Endothelial cell of umbilical vein (primary cell): ENCODE results near the gene HAL. TPM values are rescaled to one million over a fixed set of nuclear protein-coding genes. Genes with fewer than 3 reads are reported as not detected.

Source experiments
- BruUV-seq: library from RNA; stranded (reverse); fragments of 400-500 nt; replicated peaks from 2 replicates; lab custom pipeline; 2021; lab: Mats Ljungman, UMichigan
- CTCF ChIA-PET: fragments of 300-600, 350-600 bp; sonication (Branson Sonifier 250); formaldehyde crosslinking; loops from one replicate; lab custom pipeline; 2021; ENCODE audit warnings: antibody characterized with exemption, inconsistent platforms; lab: Charles Lee
- POLR2A ChIA-PET: fragments of 300-600, 350-600 bp; sonication (Branson Sonifier 250); formaldehyde crosslinking; loops from one replicate; lab custom pipeline; 2021; ENCODE audit warnings: antibody characterized with exemption, inconsistent platforms; lab: Charles Lee
- DNase-seq: peaks from one replicate; pipeline ENCODE4 v3.0.0-alpha.2; 2011; ENCODE audit warnings: low read depth, low spot score
- FAIRE-seq: peaks from 2 replicates; lab custom pipeline; 2011; peaks lifted over from hg19 to GRCh38; lab: Jason Lieb, UNC
- H2AFZ ChIP-seq: 2 replicates; pipeline ENCODE4 v1.6.0; 2012; ENCODE audit warnings: low read depth, low read length, control low read depth, inconsistent platforms
- H3K27ac ChIP-seq: 2 replicates; pipeline ENCODE4 v1.5.1; 2011; ENCODE audit warnings: low read depth, mild to moderate bottlenecking, control low read depth, low read length, moderate library complexity; ENCODE audit not compliant: insufficient read depth
- H3K27me3 ChIP-seq, 2 experiments: 2 replicates each; pipeline versions ENCODE4 v1.6.0 to v1.6.1; 2011; ENCODE audit warnings: low read length in 2 of 2, mixed read lengths in 1 of 2; ENCODE audit not compliant: control insufficient read depth in 2 of 2, insufficient read depth in 2 of 2
- H3K36me3 ChIP-seq, 2 experiments: 2 replicates in 1 of 2; 3 replicates in 1 of 2; pipeline ENCODE4 v1.5.1; 2011; ENCODE audit warnings: low read length in 2 of 2, mild to moderate bottlenecking in 1 of 2, moderate library complexity in 1 of 2; ENCODE audit not compliant: control insufficient read depth in 2 of 2, insufficient read depth in 2 of 2; ENCODE audit errors: extremely low read depth in 1 of 2
- H3K4me1 ChIP-seq: 3 replicates; pipeline ENCODE4 v1.5.1; 2011; ENCODE audit warnings: mild to moderate bottlenecking, low read length; ENCODE audit not compliant: control insufficient read depth, insufficient read depth; ENCODE audit errors: extremely low read depth
- H3K4me2 ChIP-seq: 2 replicates; pipeline ENCODE4 v1.6.1; 2011; ENCODE audit warnings: low read length, control low read depth, mixed read lengths; ENCODE audit not compliant: insufficient read depth
- H3K4me3 ChIP-seq, 3 experiments: fragments of 200-600 bp in 1 of 3; sonication (generic), shearing (Covaris generic) in 1 of 3; replicated peaks in 1 of 3; 2 replicates each; pipeline ENCODE4 v1.5.1; 2011 to 2016; ENCODE audit warnings: control low read depth in 3 of 3, low read length in 3 of 3, mild to moderate bottlenecking in 2 of 3, inconsistent platforms in 1 of 3, low read depth in 1 of 3, moderate library complexity in 1 of 3; ENCODE audit not compliant: insufficient read depth in 1 of 3
- H3K79me2 ChIP-seq: 2 replicates; pipeline ENCODE4 v1.6.0; 2012; ENCODE audit warnings: low read length, inconsistent platforms; ENCODE audit not compliant: control insufficient read depth, insufficient read depth
- H3K9ac ChIP-seq: replicated peaks from 2 replicates; pipeline ENCODE3; 2011; ENCODE audit warnings: low read length, control low read depth; ENCODE audit not compliant: insufficient read depth; ENCODE audit errors: extremely low read depth
- H3K9me1 ChIP-seq: replicated peaks from 3 replicates; pipeline ENCODE4 v1.6.0; 2011; ENCODE audit warnings: mild to moderate bottlenecking, low read length; ENCODE audit not compliant: control insufficient read depth, insufficient read depth; ENCODE audit errors: extremely low read depth
- H3K9me3 ChIP-seq: replicated peaks from 2 replicates; pipeline ENCODE4 v1.5.1; 2012; ENCODE audit warnings: low read length, inconsistent platforms; ENCODE audit not compliant: control insufficient read depth, insufficient read depth
- H4K20me1 ChIP-seq: replicated peaks from 2 replicates; pipeline ENCODE3; 2011; ENCODE audit warnings: mild to moderate bottlenecking, low read length; ENCODE audit not compliant: control insufficient read depth, insufficient read depth; ENCODE audit errors: extremely low read depth
- EZH2 ChIP-seq: IDR thresholded peaks from 2 replicates; pipeline ENCODE4 v1.6.1; 2012; ENCODE audit warnings: borderline replicate concordance, low read depth, mild to moderate bottlenecking, moderate library complexity, low read length, inconsistent platforms; ENCODE audit not compliant: severe bottlenecking
- FOS ChIP-seq: IDR thresholded peaks from 2 replicates; pipeline ENCODE4 v1.6.1; 2011; ENCODE audit warnings: mild to moderate bottlenecking, low read length, moderate library complexity, borderline replicate concordance; ENCODE audit not compliant: insufficient read depth
- GATA2 ChIP-seq: IDR thresholded peaks from 2 replicates; pipeline ENCODE4 v1.7.0; 2011; ENCODE audit warnings: low read depth, mild to moderate bottlenecking, moderate library complexity, mixed read lengths, low read length; ENCODE audit not compliant: insufficient read length, insufficient read depth
- JUN ChIP-seq: IDR thresholded peaks from 2 replicates; pipeline ENCODE4 v1.6.1; 2011; ENCODE audit warnings: borderline replicate concordance, low read depth; ENCODE audit not compliant: insufficient read length, insufficient read depth
- MYC ChIP-seq: IDR thresholded peaks from one replicate; pipeline ENCODE4 v1.6.1; 2011; ENCODE audit warnings: mild to moderate bottlenecking, low read depth, low read length
- POLR2A ChIP-seq: IDR thresholded peaks from 2 replicates; pipeline ENCODE4 v1.6.1; 2012; ENCODE audit warnings: low read depth, mild to moderate bottlenecking, control low read depth, low read length
- POLR2AphosphoS5 ChIP-seq: IDR thresholded peaks from 2 replicates; pipeline ENCODE4 v1.6.1; 2012; ENCODE audit warnings: low read depth, mild to moderate bottlenecking, control low read depth, low read length, moderate library complexity; ENCODE audit not compliant: insufficient read depth
- dilution Hi-C: fragments of 300-500 bp; cut with MboI; formaldehyde crosslinking; loops from one replicate; pipeline ENCODE4 v1.15.0; 2019; ENCODE audit warnings: low sequenced_read_pairs; ENCODE audit not compliant: extremely low pct_ligation_motif_present
- intact Hi-C: fragments of 100-400 bp; cut with micrococcal nuclease; formaldehyde crosslinking; loops from one replicate; pipeline ENCODE4 v1.10.0; 2022
- polyA plus RNA-seq, 4 experiments: library from polyadenylated mRNA; depleted of rRNA in 3 of 4; stranded (reverse) in 3 of 4; unstranded in 1 of 4; fragments of >200 nt; gene quantifications; 2 replicates each; pipeline versions ENCODE4 v1.2.1 to v1.2.3, GENCODE V29; 2011 to 2012; ENCODE audit warnings: missing spikeins in 1 of 4
- total RNA-seq: library from RNA; stranded (reverse); gene quantifications from 2 replicates; pipeline ENCODE4 v1.2.3, GENCODE V29; 2021
- TF ChIP-seq, protein P1 (sequence below), 2 donors: IDR thresholded peaks; 1 replicate in 1 of 2; 2 replicates in 1 of 2; pipeline ENCODE4 v1.5.1; 2011; ENCODE audit warnings: low read length in 2 of 2, mild to moderate bottlenecking in 2 of 2, moderate library complexity in 2 of 2, control low read depth in 1 of 2, inconsistent platforms in 1 of 2, low read depth in 1 of 2; ENCODE audit not compliant: insufficient read depth in 1 of 2; ENCODE audit errors: extremely low read depth in 1 of 2
- TF ChIP-seq, protein P2 (sequence below): IDR thresholded peaks from 2 replicates; pipeline ENCODE4 v1.6.1; 2011; ENCODE audit not compliant: insufficient read depth, insufficient read length

HAL gene
- total and polyA plus RNA-seq, 2 donors (not counting 3 experiments of a cell fraction or from before 2014, with no cell fraction given): 0.18 to 0.62 TPM

- POLR2A ChIA-PET: no interaction called here
- DNase-seq (no peak), FAIRE-seq (no peak)
- no peak overlapping the region for H3K4me2 ChIP-seq
- no peaks in the 10 kb centered on the region for H3K9me1 ChIP-seq
- no peak overlapping the region for H2AFZ ChIP-seq
- no TSS peak for BruUV-seq
- no peaks in the 10 kb centered on the region for H3K36me3 ChIP-seq
- H3K79me2 ChIP-seq: no peaks in the 10 kb centered on the region
- no peaks in the 10 kb centered on the region for H4K20me1 ChIP-seq
- H3K9me3 ChIP-seq: no peaks in the 10 kb centered on the region
- H3K9ac ChIP-seq: no peak overlapping the region
- H3K27me3 ChIP-seq: no peaks in the 10 kb centered on the region
- H3K27ac ChIP-seq: no peak overlapping the region
- H3K4me1 ChIP-seq: peaks cover 6% of the 10 kb centered on the region
- TF ChIP-seq EZH2: no peak
- TF ChIP-seq POLR2A: no peak
- TF ChIP-seq, protein P1, sequence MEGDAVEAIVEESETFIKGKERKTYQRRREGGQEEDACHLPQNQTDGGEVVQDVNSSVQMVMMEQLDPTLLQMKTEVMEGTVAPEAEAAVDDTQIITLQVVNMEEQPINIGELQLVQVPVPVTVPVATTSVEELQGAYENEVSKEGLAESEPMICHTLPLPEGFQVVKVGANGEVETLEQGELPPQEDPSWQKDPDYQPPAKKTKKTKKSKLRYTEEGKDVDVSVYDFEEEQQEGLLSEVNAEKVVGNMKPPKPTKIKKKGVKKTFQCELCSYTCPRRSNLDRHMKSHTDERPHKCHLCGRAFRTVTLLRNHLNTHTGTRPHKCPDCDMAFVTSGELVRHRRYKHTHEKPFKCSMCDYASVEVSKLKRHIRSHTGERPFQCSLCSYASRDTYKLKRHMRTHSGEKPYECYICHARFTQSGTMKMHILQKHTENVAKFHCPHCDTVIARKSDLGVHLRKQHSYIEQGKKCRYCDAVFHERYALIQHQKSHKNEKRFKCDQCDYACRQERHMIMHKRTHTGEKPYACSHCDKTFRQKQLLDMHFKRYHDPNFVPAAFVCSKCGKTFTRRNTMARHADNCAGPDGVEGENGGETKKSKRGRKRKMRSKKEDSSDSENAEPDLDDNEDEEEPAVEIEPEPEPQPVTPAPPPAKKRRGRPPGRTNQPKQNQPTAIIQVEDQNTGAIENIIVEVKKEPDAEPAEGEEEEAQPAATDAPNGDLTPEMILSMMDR (IDR thresholded peaks at IDR 0.05; ENCODE audit: extremely low read depth in 1 of 2, insufficient read depth in 1 of 2, low read depth in 1 of 2, low read length in 2 of 2): no peak
- TF ChIP-seq FOS: no peak
- no peak for TF ChIP-seq MYC
- TF ChIP-seq GATA2: no peak
- TF ChIP-seq JUN: no peak
- TF ChIP-seq POLR2AphosphoS5: no peak
- TF ChIP-seq, protein P2, sequence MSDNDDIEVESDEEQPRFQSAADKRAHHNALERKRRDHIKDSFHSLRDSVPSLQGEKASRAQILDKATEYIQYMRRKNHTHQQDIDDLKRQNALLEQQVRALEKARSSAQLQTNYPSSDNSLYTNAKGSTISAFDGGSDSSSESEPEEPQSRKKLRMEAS: no peak
- H3K4me3 ChIP-seq: no peak overlapping the region
- dilution Hi-C loops (no loop called here), intact Hi-C loops (no loop called here)
- CTCF ChIA-PET: no interaction called here
Measured at GRCh38 chr12:96039516-96039915, 43.4 kb upstream of the HAL start.
